GM04503 (cell line): ENCODE measurements around the gene C10orf67.
"Not testable (repeated sequence)": the region's sequence is repeated elsewhere in the genome, so short reads cannot be mapped to it uniquely, and the experiment has no call there.

Experiments
- DNase-seq: peaks from one replicate; pipeline ENCODE4 v3.0.0-alpha.2; 2012; ENCODE audit warnings: low read depth

The C10orf67 gene

GRCh38 chr10:23362069-23362830 lies 17.7 kb upstream of the C10orf67 start:
- DNase-seq, result no peak

- DNase-seq, result no peak
Measured at GRCh38 chr10:23361665-23362064, 17.1 kb upstream of the C10orf67 start.

- no peak for DNase-seq
Measured at GRCh38 chr10:23359692-23360380, 15.2 kb upstream of the C10orf67 start.

- no peak for DNase-seq
Measured at GRCh38 chr10:23358357-23358756, 13.8 kb upstream of the C10orf67 start.

GRCh38 chr10:23354630-23355279 lies 10.2 kb upstream of the C10orf67 start:
- no peak for DNase-seq

GRCh38 chr10:23351926-23352519 lies 7.4 kb upstream of the C10orf67 start:
- DNase-seq, result no peak

GRCh38 chr10:23350706-23351105 lies 6.1 kb upstream of the C10orf67 start:
- DNase-seq, result not testable (repeated sequence)

- no peak for DNase-seq
Measured at GRCh38 chr10:23345861-23346260, 1.3 kb upstream of the C10orf67 start.

GRCh38 chr10:23343591-23344240 lies 881 bp downstream of the C10orf67 start:
- no peak for DNase-seq

GRCh38 chr10:23342213-23342884 lies 2.2 kb downstream of the C10orf67 start:
- DNase-seq, result no peak

GRCh38 chr10:23341004-23341403 lies 3.6 kb downstream of the C10orf67 start:
- DNase-seq, result no peak

GRCh38 chr10:23340354-23340753 lies 4.2 kb downstream of the C10orf67 start:
- no peak for DNase-seq

- no peak for DNase-seq
Measured at GRCh38 chr10:23338886-23339285, 5.7 kb downstream of the C10orf67 start.

- no peak for DNase-seq
Measured at GRCh38 chr10:23338155-23338828, 6.3 kb downstream of the C10orf67 start.

- no peak for DNase-seq
Measured at GRCh38 chr10:23337616-23338015, 7.0 kb downstream of the C10orf67 start.

GRCh38 chr10:23331567-23332301 lies 12.9 kb downstream of the C10orf67 start:
- no peak for DNase-seq

- no peak for DNase-seq
Measured at GRCh38 chr10:23330948-23331347, 13.6 kb downstream of the C10orf67 start.

GRCh38 chr10:23326544-23327307 lies 17.9 kb downstream of the C10orf67 start:
- no peak for DNase-seq

GRCh38 chr10:23325132-23325531 lies 19.5 kb downstream of the C10orf67 start:
- DNase-seq, result no peak

GRCh38 chr10:23324351-23324750 lies 20.2 kb downstream of the C10orf67 start:
- no peak for DNase-seq
